ENCODE data around the gene NUDT21. TPM values are rescaled to one million over a fixed set of nuclear protein-coding genes. Genes with fewer than 3 reads are reported as not detected.

Gene NUDT21
- total RNA-seq, 1 donor = 58.6 TPM

- Histone ChIP-seq H3K79me2 (ENCODE audit: insufficient read depth, low read length) (peaks cover 73% of the 10 kb centered on the region), H3K27ac (ENCODE audit: low read depth, low read length) (peak overlapping the region; percentile 50), H3K4me2 (ENCODE audit: insufficient read depth, low read length) (peak overlapping the region; percentile 81), H2AFZ (ENCODE audit: low read length) (peak overlapping the region; percentile 89), H4K20me1 (ENCODE audit: insufficient read depth, low read length) (peaks cover 30% of the 10 kb centered on the region), H3K4me1 (ENCODE audit: insufficient read depth, low read length) (peaks cover 28% of the 10 kb centered on the region), H3K4me3 (ENCODE audit: insufficient read depth, low read length) (peak overlapping the region; percentile 90), H3K9me3 (ENCODE audit: low read depth, low read length) (no peaks in the 10 kb centered on the region), H3K36me3 (ENCODE audit: insufficient read depth, low read length) (peaks cover 36% of the 10 kb centered on the region), H3K27me3 (ENCODE audit: insufficient read depth, low read length) (no peaks in the 10 kb centered on the region)
- peak; percentile 78 for DNase-seq (ENCODE audit: insufficient read length, low spot score, missing footprints)
- TF ChIP-seq, protein P1, sequence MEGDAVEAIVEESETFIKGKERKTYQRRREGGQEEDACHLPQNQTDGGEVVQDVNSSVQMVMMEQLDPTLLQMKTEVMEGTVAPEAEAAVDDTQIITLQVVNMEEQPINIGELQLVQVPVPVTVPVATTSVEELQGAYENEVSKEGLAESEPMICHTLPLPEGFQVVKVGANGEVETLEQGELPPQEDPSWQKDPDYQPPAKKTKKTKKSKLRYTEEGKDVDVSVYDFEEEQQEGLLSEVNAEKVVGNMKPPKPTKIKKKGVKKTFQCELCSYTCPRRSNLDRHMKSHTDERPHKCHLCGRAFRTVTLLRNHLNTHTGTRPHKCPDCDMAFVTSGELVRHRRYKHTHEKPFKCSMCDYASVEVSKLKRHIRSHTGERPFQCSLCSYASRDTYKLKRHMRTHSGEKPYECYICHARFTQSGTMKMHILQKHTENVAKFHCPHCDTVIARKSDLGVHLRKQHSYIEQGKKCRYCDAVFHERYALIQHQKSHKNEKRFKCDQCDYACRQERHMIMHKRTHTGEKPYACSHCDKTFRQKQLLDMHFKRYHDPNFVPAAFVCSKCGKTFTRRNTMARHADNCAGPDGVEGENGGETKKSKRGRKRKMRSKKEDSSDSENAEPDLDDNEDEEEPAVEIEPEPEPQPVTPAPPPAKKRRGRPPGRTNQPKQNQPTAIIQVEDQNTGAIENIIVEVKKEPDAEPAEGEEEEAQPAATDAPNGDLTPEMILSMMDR (IDR thresholded peaks at IDR 0.05; ENCODE audit: extremely low read depth, low read depth, low read length) = no peak
Measured at GRCh38 chr16:56451753-56452689, 889 bp upstream of the NUDT21 start.

GRCh38 chr16:56450275-56450985 is 702 bp downstream of the NUDT21 start:
- H3K27ac ChIP-seq (ENCODE audit: low read depth, low read length) = peak overlapping the region; percentile 50
- H3K4me3 ChIP-seq (ENCODE audit: insufficient read depth, low read length) = peak overlapping the region; percentile 90
- peaks cover 37% of the 10 kb centered on the region for H3K36me3 ChIP-seq (ENCODE audit: insufficient read depth, low read length)
- no peaks in the 10 kb centered on the region for H3K27me3 ChIP-seq (ENCODE audit: insufficient read depth, low read length)
- peak overlapping the region; percentile 92 for H2AFZ ChIP-seq (ENCODE audit: low read length)
- peak overlapping the region; percentile 89 for H3K4me2 ChIP-seq (ENCODE audit: insufficient read depth, low read length)
- TF ChIP-seq, protein P1 (IDR thresholded peaks at IDR 0.05; ENCODE audit: extremely low read depth, low read depth, low read length) = no peak
- H3K9me3 ChIP-seq (ENCODE audit: low read depth, low read length) = no peaks in the 10 kb centered on the region
- H4K20me1 ChIP-seq (ENCODE audit: insufficient read depth, low read length) = peaks cover 32% of the 10 kb centered on the region
- H3K4me1 ChIP-seq (ENCODE audit: insufficient read depth, low read length) = peaks cover 28% of the 10 kb centered on the region
- peak; percentile 11 for DNase-seq (ENCODE audit: insufficient read length, low spot score, missing footprints)
- H3K79me2 ChIP-seq (ENCODE audit: insufficient read depth, low read length) = peaks cover 81% of the 10 kb centered on the region

DNA sequence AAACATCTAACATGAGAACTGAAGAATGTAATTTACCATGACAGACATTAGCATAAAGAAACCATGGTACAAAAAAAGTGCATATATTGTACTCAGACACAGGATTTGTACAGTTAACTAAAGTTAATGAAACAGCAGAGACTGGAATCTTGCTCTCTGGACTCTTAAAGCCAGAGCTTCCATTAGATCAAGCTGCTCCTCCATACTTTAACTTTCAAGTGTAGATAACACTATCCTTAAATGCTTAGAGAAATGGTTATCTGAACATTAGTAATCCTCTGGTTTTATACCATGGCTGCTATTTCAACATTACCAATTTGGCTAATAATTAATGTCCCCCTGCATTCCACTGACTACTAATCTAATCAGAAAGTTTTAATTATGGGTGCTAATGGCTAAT is 3.1 kb downstream of the NUDT21 start:
- Histone ChIP-seq H2AFZ (ENCODE audit: low read length) (no peak overlapping the region), H3K27ac (ENCODE audit: low read depth, low read length) (no peak overlapping the region), H3K4me1 (ENCODE audit: insufficient read depth, low read length) (peaks cover 27% of the 10 kb centered on the region), H4K20me1 (ENCODE audit: insufficient read depth, low read length) (peaks cover 32% of the 10 kb centered on the region), H3K4me2 (ENCODE audit: insufficient read depth, low read length) (no peak overlapping the region), H3K9me3 (ENCODE audit: low read depth, low read length) (no peaks in the 10 kb centered on the region), H3K4me3 (ENCODE audit: insufficient read depth, low read length) (no peak overlapping the region), H3K36me3 (ENCODE audit: insufficient read depth, low read length) (peaks cover 27% of the 10 kb centered on the region), H3K27me3 (ENCODE audit: insufficient read depth, low read length) (no peaks in the 10 kb centered on the region), H3K79me2 (ENCODE audit: insufficient read depth, low read length) (peaks cover 78% of the 10 kb centered on the region)
- no peak for DNase-seq (ENCODE audit: insufficient read length, low spot score, missing footprints)
- TF ChIP-seq, protein P1 (IDR thresholded peaks at IDR 0.05; ENCODE audit: extremely low read depth, low read depth, low read length) = no peak

- Histone ChIP-seq H3K4me1 (ENCODE audit: insufficient read depth, low read length) (peaks cover 20% of the 10 kb centered on the region), H3K36me3 (ENCODE audit: insufficient read depth, low read length) (peaks cover 27% of the 10 kb centered on the region), H2AFZ (ENCODE audit: low read length) (no peak overlapping the region), H3K79me2 (ENCODE audit: insufficient read depth, low read length) (peaks cover 71% of the 10 kb centered on the region), H4K20me1 (ENCODE audit: insufficient read depth, low read length) (peaks cover 32% of the 10 kb centered on the region), H3K4me3 (ENCODE audit: insufficient read depth, low read length) (no peak overlapping the region), H3K9me3 (ENCODE audit: low read depth, low read length) (no peaks in the 10 kb centered on the region), H3K27me3 (ENCODE audit: insufficient read depth, low read length) (no peaks in the 10 kb centered on the region), H3K4me2 (ENCODE audit: insufficient read depth, low read length) (no peak overlapping the region), H3K27ac (ENCODE audit: low read depth, low read length) (no peak overlapping the region)
- TF ChIP-seq, protein P1 (IDR thresholded peaks at IDR 0.05; ENCODE audit: extremely low read depth, low read depth, low read length) = no peak
- DNase-seq (ENCODE audit: insufficient read length, low spot score, missing footprints) = no peak
Measured at GRCh38 chr16:56447286-56447685, 3.8 kb downstream of the NUDT21 start.
